Measurements from ENCODE around the gene SEZ6.

- TF ChIP-seq CTCF (IDR thresholded peaks at IDR 0.05) (no peak), POLR2A (IDR thresholded peaks at IDR 0.05) (no peak)
Measured at GRCh38 chr17:28960256-28961061, 45.4 kb downstream of the SEZ6 start.
